HFFc6 (cell line): Measurements from ENCODE around the gene NOSTRIN. TPM values are rescaled to one million over a fixed set of nuclear protein-coding genes. Genes with fewer than 3 reads are reported as not detected.
A peak's percentile ranks its signal among the peaks of the same experiment; 100 is the strongest.

Source experiments
- DNase-seq: peaks from one replicate; pipeline ENCODE4 v3.0.0-alpha.2; 2018
- H3K27ac Mint-ChIP-seq: 2 replicates; pipeline ENCODE4 v1.8.0; 2020; ENCODE audit warnings: mild to moderate bottlenecking, mixed read lengths
- H3K27me3 Mint-ChIP-seq: 2 replicates; pipeline ENCODE4 v1.8.0; 2021; ENCODE audit warnings: mild to moderate bottlenecking, moderate library complexity, mixed read lengths; ENCODE audit not compliant: insufficient read depth
- H3K36me3 Mint-ChIP-seq: 2 replicates; pipeline ENCODE4 v1.8.0; 2021; ENCODE audit warnings: low read depth, mixed read lengths
- H3K4me1 Mint-ChIP-seq: 2 replicates; pipeline ENCODE4 v1.8.0; 2020; ENCODE audit warnings: low read depth, mixed read lengths
- H3K4me3 Mint-ChIP-seq: 2 replicates; pipeline ENCODE4 v1.8.0; 2020; ENCODE audit warnings: mild to moderate bottlenecking, moderate library complexity, mixed read lengths
- H3K9me3 Mint-ChIP-seq: 2 replicates; pipeline ENCODE4 v1.8.0; 2020; ENCODE audit warnings: mild to moderate bottlenecking, mixed read lengths
- CTCF ChIP-seq: fragments of 200-600 bp; sonication (generic); IDR thresholded peaks from 2 replicates; pipeline ENCODE4 v1.5.0; 2021; ENCODE audit warnings: antibody characterized with exemption, mild to moderate bottlenecking
- total RNA-seq, 6 experiments: library from RNA; stranded (reverse); fragmentation: NEBNext Ultra II Directional; extraction: Animal tissue kit (Norgen Biotek cat#: 25700); gene quantifications; 2 replicates in 1 of 6; 3 replicates in 5 of 6; pipeline ENCODE4 v1.2.3, GENCODE V29; 2021

Gene NOSTRIN
- total RNA-seq, 6 experiments from 2014 or later, result not detected

GRCh38 chr2:168903888-168904287 is 101.5 kb downstream of the NOSTRIN start:
- Mint-ChIP-seq H3K36me3 (no peaks in the 10 kb centered on the region), H3K27ac (no peak overlapping the region), H3K4me1 (no peaks in the 10 kb centered on the region), H3K9me3 (no peaks in the 10 kb centered on the region), H3K27me3 (peaks cover 3% of the 10 kb centered on the region), H3K4me3 (no peak overlapping the region)
- no peak for TF ChIP-seq CTCF
- DNase-seq, result no peak

GRCh38 chr2:168904358-168904757 is 101.9 kb downstream of the NOSTRIN start:
- no peak overlapping the region for H3K4me3 Mint-ChIP-seq
- H3K27ac Mint-ChIP-seq, result no peak overlapping the region
- DNase-seq, result no peak
- H3K9me3 Mint-ChIP-seq, result no peaks in the 10 kb centered on the region
- H3K27me3 Mint-ChIP-seq, result peaks cover 7% of the 10 kb centered on the region
- TF ChIP-seq CTCF, result no peak
- no peaks in the 10 kb centered on the region for H3K4me1 Mint-ChIP-seq
- H3K36me3 Mint-ChIP-seq, result no peaks in the 10 kb centered on the region

GRCh38 chr2:168907940-168908662 is 105.7 kb downstream of the NOSTRIN start:
- no peak for TF ChIP-seq CTCF
- H3K4me1 Mint-ChIP-seq, result no peaks in the 10 kb centered on the region
- H3K36me3 Mint-ChIP-seq, result no peaks in the 10 kb centered on the region
- no peak overlapping the region for H3K4me3 Mint-ChIP-seq
- H3K27ac Mint-ChIP-seq, result no peak overlapping the region
- no peak for DNase-seq
- no peaks in the 10 kb centered on the region for H3K9me3 Mint-ChIP-seq
- peaks cover 9% of the 10 kb centered on the region for H3K27me3 Mint-ChIP-seq

- Mint-ChIP-seq H3K4me3 (no peak overlapping the region), H3K4me1 (no peaks in the 10 kb centered on the region), H3K9me3 (no peaks in the 10 kb centered on the region), H3K27ac (no peak overlapping the region), H3K27me3 (peaks cover 10% of the 10 kb centered on the region), H3K36me3 (no peaks in the 10 kb centered on the region)
- no peak for DNase-seq
- no peak for TF ChIP-seq CTCF
Observed at GRCh38 chr2:168910330-168910729, 107.9 kb downstream of the NOSTRIN start.

GRCh38 chr2:168912466-168912865 is 110.0 kb downstream of the NOSTRIN start:
- H3K9me3 Mint-ChIP-seq, result no peaks in the 10 kb centered on the region
- no peak for DNase-seq
- peaks cover 12% of the 10 kb centered on the region for H3K27me3 Mint-ChIP-seq
- H3K4me1 Mint-ChIP-seq, result no peaks in the 10 kb centered on the region
- TF ChIP-seq CTCF, result no peak
- peak overlapping the region; percentile 59 for H3K4me3 Mint-ChIP-seq
- no peak overlapping the region for H3K27ac Mint-ChIP-seq
- H3K36me3 Mint-ChIP-seq, result no peaks in the 10 kb centered on the region
